Urinary bladder (tissue), 2 donors: ENCODE data around the gene SLC10A7. TPM values are rescaled to one million over a fixed set of nuclear protein-coding genes. Genes with fewer than 3 reads are reported as not detected.

Source experiments
- polyA plus RNA-seq: library from polyadenylated mRNA; stranded (reverse); fragments of 200-250 nt; gene quantifications from one replicate; pipeline ENCODE4 v1.2.3, GENCODE V29; 2013
- small RNA-seq: library from RNA; depleted of rRNA; stranded (forward); fragments of <200 nt; gene quantifications from one replicate; pipeline ENCODE3, GENCODE V24; 2014
- total RNA-seq: library from RNA; depleted of rRNA; stranded (reverse); fragments of >200 nt; gene quantifications from one replicate; pipeline ENCODE4 v1.2.3, GENCODE V29; 2014
- donor health status: healthy.

Gene SLC10A7
- total and polyA plus RNA-seq, 2 donors: 5.4 to 42.9 TPM

Small RNA genes lying within 50 kb of the gene (small RNA-seq; reads per million reads assigned to genes)
- not detected for gene MIR7849

Other genes starting within 250 kb of the SLC10A7 start
- not detected for gene POU4F2, start 117.0 kb upstream of the SLC10A7 start, total RNA-seq
- not detected for gene POU4F2, start 117.0 kb upstream of the SLC10A7 start, polyA plus RNA-seq